Activated CD8-positive, alpha-beta T cell treated with anti-CD3 and anti-CD28 coated beads, Interleukin-2, amount 10 ng/mL, durations not matched to agents 7 days and 5 days (primary cell): ENCODE results near the gene KCNA1. TPM values are rescaled to one million over a fixed set of nuclear protein-coding genes. Genes with fewer than 3 reads are reported as not detected.

Experiments
- ATAC-seq: fragments of 150-1000 bp; cut with Tn5 transposase; one replicate; pipeline ENCODE4 v1.10.0; 2021; ENCODE audit warnings: moderate library complexity
- CTCF ChIA-PET: fragments of 350-600 bp; sonication (Branson Sonifier 250); formaldehyde crosslinking; loops from one replicate; lab custom pipeline; 2021; ENCODE audit warnings: antibody characterized with exemption; lab: Charles Lee
- POLR2A ChIA-PET: fragments of 350-600 bp; sonication (Branson Sonifier 250); formaldehyde crosslinking; loops from one replicate; lab custom pipeline; 2021; ENCODE audit warnings: antibody characterized with exemption; lab: Charles Lee
- DNase-seq: peaks from one replicate; pipeline ENCODE4 v3.0.0-alpha.2; 2020
- H3K27ac Mint-ChIP-seq: one replicate; pipeline ENCODE4 v1.8.0; 2021; ENCODE audit warnings: mild to moderate bottlenecking, mixed read lengths
- H3K27me3 Mint-ChIP-seq: one replicate; pipeline ENCODE4 v1.8.0; 2021; ENCODE audit warnings: low read depth, mixed read lengths
- H3K36me3 Mint-ChIP-seq: one replicate; pipeline ENCODE4 v1.8.0; 2021; ENCODE audit warnings: low read depth, mixed read lengths
- H3K4me1 Mint-ChIP-seq: one replicate; pipeline ENCODE4 v1.8.0; 2021; ENCODE audit warnings: low read depth, mixed read lengths
- H3K4me3 Mint-ChIP-seq: one replicate; pipeline ENCODE4 v1.8.0; 2021; ENCODE audit warnings: mild to moderate bottlenecking, mixed read lengths
- H3K9me3 Mint-ChIP-seq: one replicate; pipeline ENCODE4 v1.8.0; 2022; ENCODE audit warnings: mixed read lengths; ENCODE audit not compliant: insufficient read depth
- total RNA-seq, 2 experiments: library from RNA; stranded (reverse); gene quantifications; one replicate each; pipeline ENCODE4 v1.2.3, GENCODE V29; 2021

The KCNA1 gene
- total RNA-seq, 2 experiments from 2014 or later = not detected

- peaks cover 3% of the 10 kb centered on the region for H3K4me1 Mint-ChIP-seq
- no peak overlapping the region for H3K4me3 Mint-ChIP-seq
- H3K9me3 Mint-ChIP-seq = no peaks in the 10 kb centered on the region
- ChIA-PET CTCF (no interaction called here), POLR2A (no interaction called here)
- H3K27me3 Mint-ChIP-seq = peaks cover 59% of the 10 kb centered on the region
- H3K27ac Mint-ChIP-seq = no peak overlapping the region
- ATAC-seq (no peak), DNase-seq (no peak)
- peaks cover 2% of the 10 kb centered on the region for H3K36me3 Mint-ChIP-seq
Measured at GRCh38 chr12:4914720-4915119, 5.0 kb downstream of the KCNA1 start.

- CTCF ChIA-PET = no interaction called here
- no peaks in the 10 kb centered on the region for H3K4me1 Mint-ChIP-seq
- no peak overlapping the region for H3K27ac Mint-ChIP-seq
- H3K27me3 Mint-ChIP-seq = peaks cover 54% of the 10 kb centered on the region
- H3K36me3 Mint-ChIP-seq = no peaks in the 10 kb centered on the region
- no peak overlapping the region for H3K4me3 Mint-ChIP-seq
- POLR2A ChIA-PET = interaction anchor here (0.6 kb wide), 1 partner anchor 1304 kb away, joined by 4 read pairs; no protein-coding TSS in a partner anchor
- no peak for DNase-seq
- H3K9me3 Mint-ChIP-seq = no peaks in the 10 kb centered on the region
- ATAC-seq = no peak
Measured at GRCh38 chr12:4915752-4916151, 6.0 kb downstream of the KCNA1 start.

- no peak for ATAC-seq
- CTCF ChIA-PET = no interaction called here
Measured at GRCh38 chr12:4918950-4919660, 9.4 kb downstream of the KCNA1 start.

GRCh38 chr12:4932576-4932975 lies 22.9 kb downstream of the KCNA1 start:
- H3K27me3 Mint-ChIP-seq = peaks cover 28% of the 10 kb centered on the region
- H3K4me1 Mint-ChIP-seq = no peaks in the 10 kb centered on the region
- no peaks in the 10 kb centered on the region for H3K9me3 Mint-ChIP-seq
- H3K36me3 Mint-ChIP-seq = no peaks in the 10 kb centered on the region
- H3K27ac Mint-ChIP-seq = no peak overlapping the region
- ATAC-seq (no peak), DNase-seq (no peak)
- ChIA-PET POLR2A (no interaction called here), CTCF (no interaction called here)
- no peak overlapping the region for H3K4me3 Mint-ChIP-seq

More at GRCh38 chr12:4918950-4919660, 9.4 kb downstream of the KCNA1 start:
- Mint-ChIP-seq H3K4me1 (no peaks in the 10 kb centered on the region), H3K27me3 (peaks cover 48% of the 10 kb centered on the region), H3K9me3 (no peaks in the 10 kb centered on the region), H3K4me3 (no peak overlapping the region), H3K27ac (no peak overlapping the region), H3K36me3 (no peaks in the 10 kb centered on the region)
- DNase-seq = no peak
- POLR2A ChIA-PET = interaction anchor here (0.6 kb wide), 1 partner anchor 43 kb away, joined by 3 read pairs; no protein-coding TSS in a partner anchor

GRCh38 chr12:4933411-4933810 lies 23.7 kb downstream of the KCNA1 start:
- ATAC-seq = no peak
- Mint-ChIP-seq H3K9me3 (no peaks in the 10 kb centered on the region), H3K27me3 (peaks cover 27% of the 10 kb centered on the region), H3K27ac (no peak overlapping the region), H3K4me1 (no peaks in the 10 kb centered on the region), H3K4me3 (no peak overlapping the region), H3K36me3 (no peaks in the 10 kb centered on the region)
- ChIA-PET POLR2A (no interaction called here), CTCF (no interaction called here)
- DNase-seq = no peak

GRCh38 chr12:4934407-4935035 lies 24.8 kb downstream of the KCNA1 start:
- no peak for ATAC-seq

GRCh38 chr12:4938900-4939299 lies 29.2 kb downstream of the KCNA1 start:
- ChIA-PET POLR2A (no interaction called here), CTCF (no interaction called here)
- Mint-ChIP-seq H3K27me3 (peaks cover 12% of the 10 kb centered on the region), H3K4me3 (no peak overlapping the region), H3K36me3 (no peaks in the 10 kb centered on the region), H3K4me1 (no peaks in the 10 kb centered on the region), H3K27ac (no peak overlapping the region), H3K9me3 (no peaks in the 10 kb centered on the region)
- ATAC-seq (no peak), DNase-seq (no peak)

More at GRCh38 chr12:4934407-4935035, 24.8 kb downstream of the KCNA1 start:
- Mint-ChIP-seq H3K27me3 (peaks cover 19% of the 10 kb centered on the region), H3K27ac (no peak overlapping the region), H3K4me1 (no peaks in the 10 kb centered on the region), H3K36me3 (no peaks in the 10 kb centered on the region), H3K9me3 (no peaks in the 10 kb centered on the region), H3K4me3 (no peak overlapping the region)
- CTCF ChIA-PET = interaction anchor here (1.4 kb wide), 1 partner anchor 79 kb away, joined by 4 read pairs; no protein-coding TSS in a partner anchor
- no peak for DNase-seq
- POLR2A ChIA-PET = no interaction called here

GRCh38 chr12:4939418-4940023 lies 29.8 kb downstream of the KCNA1 start:
- ChIA-PET CTCF (no interaction called here), POLR2A (no interaction called here)
- ATAC-seq = no peak
- Mint-ChIP-seq H3K36me3 (no peaks in the 10 kb centered on the region), H3K27me3 (peaks cover 12% of the 10 kb centered on the region), H3K4me3 (no peak overlapping the region), H3K9me3 (no peaks in the 10 kb centered on the region), H3K4me1 (no peaks in the 10 kb centered on the region), H3K27ac (no peak overlapping the region)
- DNase-seq = no peak

- no peaks in the 10 kb centered on the region for H3K9me3 Mint-ChIP-seq
- H3K27ac Mint-ChIP-seq = no peak overlapping the region
- H3K36me3 Mint-ChIP-seq = no peaks in the 10 kb centered on the region
- ChIA-PET CTCF (interaction anchor here (1.3 kb wide), 1 partner anchor 88 kb away, joined by 5 read pairs; no protein-coding TSS in a partner anchor), POLR2A (no interaction called here)
- no peak for DNase-seq
- H3K4me1 Mint-ChIP-seq = no peaks in the 10 kb centered on the region
- peaks cover 8% of the 10 kb centered on the region for H3K27me3 Mint-ChIP-seq
- no peak for ATAC-seq
- H3K4me3 Mint-ChIP-seq = no peak overlapping the region
Measured at GRCh38 chr12:4943067-4943937, 33.6 kb downstream of the KCNA1 start.

- no peak overlapping the region for H3K27ac Mint-ChIP-seq
- H3K4me1 Mint-ChIP-seq = no peaks in the 10 kb centered on the region
- no peaks in the 10 kb centered on the region for H3K36me3 Mint-ChIP-seq
- POLR2A ChIA-PET = no interaction called here
- DNase-seq (no peak), ATAC-seq (no peak)
- no peaks in the 10 kb centered on the region for H3K9me3 Mint-ChIP-seq
- CTCF ChIA-PET = interaction anchor here (1.0 kb wide), 1 partner anchor 87 kb away, joined by 4 read pairs; no protein-coding TSS in a partner anchor
- peaks cover 11% of the 10 kb centered on the region for H3K27me3 Mint-ChIP-seq
- no peak overlapping the region for H3K4me3 Mint-ChIP-seq
Measured at GRCh38 chr12:4943938-4944284, 34.2 kb downstream of the KCNA1 start.

- no peak for DNase-seq
- ATAC-seq = no peak
- Mint-ChIP-seq H3K36me3 (no peaks in the 10 kb centered on the region), H3K27me3 (peaks cover 17% of the 10 kb centered on the region), H3K4me3 (no peak overlapping the region), H3K4me1 (no peaks in the 10 kb centered on the region), H3K9me3 (no peaks in the 10 kb centered on the region), H3K27ac (no peak overlapping the region)
- ChIA-PET POLR2A (no interaction called here), CTCF (no interaction called here)
Measured at GRCh38 chr12:4947253-4947652, 37.5 kb downstream of the KCNA1 start.
